Right ventricle myocardium inferior (tissue), 1 donor: Measurements from ENCODE around the gene FAM76A. TPM values are rescaled to one million over a fixed set of nuclear protein-coding genes. Genes with fewer than 3 reads are reported as not detected.
"Not testable (repeated sequence)": the region's sequence is repeated elsewhere in the genome, so short reads cannot be mapped to it uniquely, and the experiment has no call there.

Experiments
- ATAC-seq: fragments of 200-7000 bp; cut with Tn5 transposase; one replicate; pipeline ENCODE4 v1.9.1; 2020; ENCODE audit warnings: mild to moderate bottlenecking, moderate library complexity
- DNase-seq: peaks from one replicate; pipeline ENCODE4 v3.0.0; 2021; ENCODE audit errors: missing footprints
- intact Hi-C: fragments of 100-400 bp; cut with DNase I; formaldehyde crosslinking; loops from one replicate; pipeline ENCODE4 v1.11.0; 2022
- total RNA-seq: library from RNA; stranded (reverse); fragmentation: NEBNext Ultra II Directional; extraction: Animal tissue kit (Norgen Biotek cat#: 25700); gene quantifications from one replicate; pipeline ENCODE4 v1.2.1, GENCODE V29; 2021
- donor health status: DM: no; HTN: yes; CAD: no; lungs with severe emphysema.

The FAM76A gene
- total RNA-seq, 1 donor from 2014 or later: 10.6 TPM

DNA sequence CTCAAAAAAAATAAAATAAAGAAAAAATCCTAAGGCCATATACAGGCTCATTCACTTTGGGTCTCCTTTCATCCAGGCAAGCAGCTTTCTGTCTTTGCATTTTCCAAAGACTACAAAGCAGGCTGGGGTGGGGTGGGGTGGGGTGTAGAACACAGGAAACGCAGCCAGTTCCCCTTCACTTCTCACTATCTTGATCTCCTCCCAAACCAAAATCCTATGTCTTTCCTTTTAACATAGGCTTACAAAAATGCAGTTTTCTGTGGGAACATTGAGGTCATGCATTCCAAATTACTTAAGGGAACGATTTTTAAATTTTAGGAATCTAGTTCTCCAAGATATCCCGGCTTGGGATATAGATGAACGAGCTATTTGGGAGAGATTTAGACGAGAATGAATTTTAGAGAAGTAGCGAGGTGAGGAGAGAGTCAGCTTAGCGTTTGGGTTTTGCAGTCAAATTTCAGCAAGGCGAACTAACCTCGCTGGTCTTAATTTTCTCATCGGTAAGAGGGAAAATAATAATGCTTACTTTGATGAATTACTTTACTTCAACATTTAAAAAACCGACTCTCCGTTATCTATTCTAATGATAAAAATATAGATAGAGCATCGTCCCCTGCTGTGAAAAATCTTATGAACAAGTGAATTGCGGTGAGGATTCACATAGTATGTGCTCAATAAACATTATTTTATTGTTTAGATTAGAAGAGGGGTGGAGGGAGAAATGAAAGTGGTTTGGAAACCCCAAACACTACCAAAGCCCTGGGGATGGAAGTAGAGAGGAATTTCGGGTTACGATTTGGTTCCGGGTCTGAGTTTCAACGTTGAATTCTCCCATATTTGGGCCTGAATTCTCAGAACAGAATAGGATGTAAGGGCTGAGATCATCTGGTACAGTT, 46.5 kb downstream of the FAM76A start:
- no peak for DNase-seq
- intact Hi-C loops: loop anchor here (2.0 to 10.0 kb wide), 3 partner anchors 17 to 53 kb away; partner anchors contain the start of gene FAM76A
- ATAC-seq: no peak

DNA sequence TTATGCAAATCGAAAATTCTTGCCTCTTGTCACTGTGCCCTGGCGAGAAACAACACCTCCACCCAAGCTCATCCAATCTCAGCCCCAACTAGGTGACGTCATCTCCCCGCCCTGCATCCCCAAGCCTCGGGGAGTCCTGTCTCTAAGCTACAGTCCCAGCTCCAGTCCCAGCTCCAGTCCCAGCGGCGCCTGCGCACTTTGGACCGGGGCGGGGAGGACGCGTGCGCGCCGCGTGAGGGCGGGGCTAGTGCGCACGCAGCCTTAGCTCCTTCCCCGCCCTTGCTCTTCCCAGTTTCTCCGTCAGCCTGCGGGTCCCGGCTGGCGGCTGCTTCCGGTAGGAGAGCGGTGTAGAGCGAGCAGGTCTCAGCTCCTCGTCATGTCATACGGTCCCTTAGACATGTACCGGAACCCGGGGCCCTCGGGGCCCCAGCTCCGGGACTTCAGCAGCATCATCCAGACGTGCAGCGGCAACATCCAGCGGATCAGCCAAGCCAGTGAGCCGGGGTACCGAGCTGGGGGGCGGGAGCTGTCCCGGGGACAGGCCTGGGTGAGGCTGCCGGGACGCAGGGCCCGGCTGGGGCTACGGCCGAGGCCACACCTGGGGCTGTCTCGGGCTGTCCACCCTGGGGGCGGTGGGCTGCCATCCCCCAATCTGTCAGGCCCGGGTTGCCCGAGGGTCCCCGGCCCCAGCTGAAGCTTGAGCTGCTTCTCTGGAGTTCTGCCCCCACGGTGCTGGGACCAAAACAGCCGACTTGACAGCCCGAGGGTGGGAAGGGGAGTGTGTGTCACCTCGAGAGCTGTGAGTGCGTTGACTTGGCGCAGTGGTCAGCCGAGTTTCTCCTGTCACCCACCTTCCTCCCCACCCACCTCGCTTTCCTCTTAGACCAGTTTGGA, 47.4 kb downstream of the FAM76A start, which contains the start of gene STX12:
Gene STX12 (plus strand): TSS at position 288 of the 894 bp plus-strand sequence. CDS start 89 bp downstream, at position 377.
- intact Hi-C loops: loop anchor here (2.0 to 10.0 kb wide), 3 partner anchors 16 to 52 kb away; partner anchors contain the start of gene FAM76A
- ATAC-seq (peak; percentile 99), DNase-seq (peak; percentile 99)

DNA sequence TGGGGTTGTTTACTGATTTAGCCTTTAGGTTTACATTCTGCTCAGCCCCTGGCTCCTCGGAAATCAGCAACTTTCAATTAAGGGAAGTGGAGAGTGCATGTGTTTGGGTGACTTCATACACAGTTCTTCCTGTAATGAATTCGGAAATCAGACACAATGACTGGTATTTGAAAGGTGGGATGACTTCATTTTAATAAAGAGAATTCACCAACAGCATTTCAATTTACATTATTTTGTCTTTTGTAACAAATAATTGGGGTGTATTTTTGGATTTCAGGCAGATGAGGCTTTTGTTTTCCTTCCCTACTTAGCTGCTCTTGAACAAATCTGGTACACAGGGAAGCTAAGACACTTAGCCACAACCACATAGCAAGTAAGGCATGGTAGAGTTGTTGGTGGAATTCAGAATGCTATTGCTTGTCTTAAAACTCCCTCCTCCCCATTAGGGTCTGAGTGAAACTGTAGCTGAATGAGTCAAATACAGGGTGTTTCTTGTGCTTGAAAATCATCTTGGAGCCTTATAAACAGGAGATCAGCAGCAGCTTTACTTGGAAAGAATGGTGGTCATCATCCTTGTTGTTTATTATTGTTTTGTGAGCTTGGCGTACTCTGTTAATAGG, 48.2 kb downstream of the FAM76A start:
- DNase-seq: no peak
- ATAC-seq: no peak
- intact Hi-C loops: loop anchor here (2.0 to 10.0 kb wide), 3 partner anchors 15 to 51 kb away; partner anchors contain the start of gene FAM76A

DNA sequence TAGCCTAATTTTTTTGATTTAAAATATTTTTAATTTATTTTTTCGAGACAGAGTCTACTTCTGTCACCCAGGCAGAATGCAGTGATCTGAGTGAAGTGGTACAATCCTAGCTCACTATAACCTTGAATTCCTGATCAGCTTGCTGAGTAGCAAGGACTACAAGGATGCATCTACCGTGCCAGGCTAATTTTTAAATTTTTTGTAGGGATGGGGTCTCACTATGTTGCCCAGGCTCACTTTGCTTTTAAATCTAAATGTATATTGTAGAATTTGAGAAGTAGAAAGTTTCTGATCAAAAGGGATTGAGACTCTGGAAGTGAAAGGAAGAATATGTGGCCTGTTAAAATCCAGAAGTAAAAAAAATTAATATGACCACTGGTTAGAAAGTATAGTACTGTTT, 48.9 kb downstream of the FAM76A start:
- DNase-seq: no peak
- no peak for ATAC-seq
- intact Hi-C loops: loop anchor here (5.0 to 10.0 kb wide), 2 partner anchors 47 to 50 kb away; partner anchors contain the start of gene FAM76A

DNA sequence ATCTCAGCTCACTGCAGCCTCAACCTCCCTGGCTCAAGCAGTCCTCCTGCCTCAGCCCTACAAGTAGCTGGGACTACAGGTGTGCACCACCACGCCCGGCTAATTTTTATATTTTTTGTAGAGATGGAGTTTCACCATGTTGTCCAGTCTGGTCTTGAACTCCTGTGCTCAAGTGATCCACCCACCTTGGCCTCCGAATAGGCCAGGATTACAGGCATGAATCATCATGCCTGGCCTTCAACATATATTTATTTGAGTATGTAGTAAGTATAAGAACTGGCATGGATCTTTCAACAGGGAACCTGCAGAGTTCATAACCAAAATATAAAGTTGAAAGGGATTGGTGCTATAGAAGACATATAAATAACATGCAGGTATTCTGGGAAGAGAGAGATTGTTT, 49.6 kb downstream of the FAM76A start:
- intact Hi-C loops: loop anchor here (10.0 kb wide), 1 partner anchor 49 kb away; no protein-coding TSS in a partner anchor

DNA sequence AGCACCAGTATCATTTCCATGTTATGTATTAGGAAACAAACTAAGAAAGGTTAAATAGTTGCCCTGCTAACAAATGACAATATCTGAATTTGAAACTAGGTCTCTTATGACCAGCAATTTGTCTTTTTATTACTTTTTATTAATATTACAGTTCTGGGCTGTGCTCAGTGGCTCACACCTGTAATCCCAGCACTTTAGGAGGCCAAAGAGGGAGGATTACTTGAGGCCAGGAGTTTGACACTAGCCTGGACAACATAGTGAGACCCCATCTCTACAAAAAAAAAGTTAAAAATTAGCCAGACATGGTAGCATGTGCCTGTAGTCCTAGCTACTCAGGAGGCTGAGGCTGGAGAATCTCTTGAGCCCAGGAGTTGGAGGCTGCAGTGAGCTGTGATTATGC, 50.5 kb downstream of the FAM76A start:
- not testable (repeated sequence) for DNase-seq, ATAC-seq
- intact Hi-C loops: loop anchor here (10.0 kb wide), 1 partner anchor 49 kb away; no protein-coding TSS in a partner anchor

More for the DNA sequence above, 49.6 kb downstream of the FAM76A start:
- not testable (repeated sequence) for ATAC-seq, DNase-seq

DNA sequence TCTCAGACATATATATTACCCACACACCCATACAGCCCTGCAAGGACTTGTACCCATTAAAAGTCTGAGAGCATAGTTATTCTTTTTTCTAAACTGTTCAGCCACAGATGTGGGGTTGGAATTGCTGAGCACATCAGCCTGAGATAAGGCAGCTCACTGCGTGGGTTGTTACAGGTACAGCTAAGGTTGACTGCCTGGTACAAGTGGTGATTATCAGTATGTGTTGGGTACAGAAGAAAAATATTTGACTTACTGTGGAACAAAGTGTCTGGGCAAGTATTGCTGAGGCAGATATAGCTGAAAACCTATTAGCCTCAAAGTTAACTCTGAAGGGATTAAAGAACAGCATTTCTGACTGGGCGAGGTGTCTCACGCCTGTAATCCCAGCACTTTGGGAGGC, 52.3 kb downstream of the FAM76A start:
- no peak for DNase-seq
- no peak for ATAC-seq
- intact Hi-C loops: loop anchor here (10.0 kb wide), 1 partner anchor 47 kb away; no protein-coding TSS in a partner anchor

DNA sequence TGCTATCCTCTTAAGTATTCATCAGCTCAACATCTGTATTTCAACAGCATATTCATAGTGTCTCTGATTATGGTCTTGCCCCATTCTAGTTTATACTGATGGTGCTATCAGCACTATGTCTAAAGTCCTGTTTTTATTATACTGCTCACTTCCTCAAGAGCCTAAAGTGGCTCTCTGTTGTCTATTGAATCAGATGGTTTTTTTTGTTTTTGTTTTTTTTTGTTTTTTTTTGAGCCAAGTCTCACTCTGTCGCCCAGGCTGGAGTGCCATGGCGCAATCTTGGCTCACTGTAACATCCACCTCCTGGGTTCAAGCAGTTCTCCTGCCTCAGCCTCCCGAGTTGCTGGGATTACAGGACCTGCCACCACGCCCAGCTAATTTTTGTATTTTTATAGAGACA, 53.4 kb downstream of the FAM76A start:
- ATAC-seq (no peak), DNase-seq (no peak)
- intact Hi-C loops: loop anchor here (10.0 kb wide), 1 partner anchor 46 kb away; no protein-coding TSS in a partner anchor

DNA sequence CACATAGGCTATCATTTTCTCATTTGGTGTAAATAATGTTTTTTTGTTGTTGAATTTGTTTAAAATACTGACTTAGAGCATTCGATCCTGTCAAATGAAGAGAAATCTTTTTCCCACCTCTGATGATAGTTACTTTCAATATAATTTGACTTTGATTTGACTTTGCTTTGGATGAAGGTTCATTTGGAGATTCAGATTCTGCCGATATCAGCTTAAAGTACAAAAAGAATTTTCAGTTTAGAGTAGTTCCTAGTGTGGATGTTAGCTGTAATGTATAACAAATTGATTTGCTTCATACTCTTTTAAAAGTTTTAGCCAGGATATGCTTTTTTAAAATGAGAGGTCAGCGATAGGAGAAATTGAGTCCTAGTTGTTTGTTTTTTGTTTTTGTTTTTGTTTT, 57.2 kb downstream of the FAM76A start:
- no peak for ATAC-seq
- no peak for DNase-seq
- intact Hi-C loops: no loop called here

DNA sequence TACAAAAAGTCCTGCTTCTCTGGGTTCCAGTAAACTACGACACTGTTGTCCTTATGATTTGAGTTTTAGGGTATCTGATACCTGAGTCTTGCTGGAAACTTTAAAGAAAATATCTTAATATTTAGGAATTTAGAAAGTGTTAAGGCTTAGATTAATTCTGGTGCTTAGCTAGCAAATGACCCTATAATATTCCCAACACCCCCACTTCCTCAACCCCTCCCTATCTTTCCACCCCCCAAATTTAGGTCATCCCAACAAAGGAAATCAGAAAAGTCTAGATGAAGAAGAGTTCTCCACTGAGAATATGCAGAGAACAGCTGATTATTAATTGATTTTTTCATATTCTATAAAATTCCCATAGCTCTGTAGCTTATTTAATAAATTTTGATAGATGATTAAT, 58.9 kb downstream of the FAM76A start:
- DNase-seq (no peak), ATAC-seq (no peak)
- intact Hi-C loops: no loop called here

DNA sequence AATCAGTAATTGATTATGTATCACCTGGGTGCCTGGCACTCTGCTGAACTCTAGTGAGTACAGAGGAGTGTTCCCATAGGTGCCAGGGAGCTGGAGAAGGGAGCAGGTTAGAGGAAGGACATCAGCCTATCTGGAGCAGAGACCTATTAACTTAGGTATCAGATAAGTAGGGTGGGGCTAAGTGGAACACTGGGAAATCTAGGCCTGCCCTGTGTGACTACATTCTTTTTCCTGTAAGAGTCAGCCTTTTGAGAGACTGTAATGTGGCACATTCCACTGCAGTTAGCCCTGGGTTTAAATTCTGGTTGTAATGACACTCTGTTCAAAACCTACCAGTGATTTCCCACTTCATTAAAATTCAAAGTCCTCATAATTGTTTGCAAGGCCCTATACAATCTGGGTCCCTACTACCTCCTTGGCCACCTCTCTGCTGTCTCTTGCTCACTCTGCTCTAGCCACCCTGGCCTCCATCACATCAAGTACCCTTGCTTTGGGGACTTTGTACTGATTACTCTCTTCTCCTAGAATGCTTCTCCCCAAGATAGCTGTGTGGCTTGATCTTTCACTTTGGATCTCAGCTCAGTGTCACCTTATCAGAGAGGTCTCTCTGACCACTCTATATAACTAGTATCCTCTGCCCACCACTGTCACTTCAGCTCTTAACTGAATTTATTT, 60.2 kb downstream of the FAM76A start:
- intact Hi-C loops: no loop called here

DNA sequence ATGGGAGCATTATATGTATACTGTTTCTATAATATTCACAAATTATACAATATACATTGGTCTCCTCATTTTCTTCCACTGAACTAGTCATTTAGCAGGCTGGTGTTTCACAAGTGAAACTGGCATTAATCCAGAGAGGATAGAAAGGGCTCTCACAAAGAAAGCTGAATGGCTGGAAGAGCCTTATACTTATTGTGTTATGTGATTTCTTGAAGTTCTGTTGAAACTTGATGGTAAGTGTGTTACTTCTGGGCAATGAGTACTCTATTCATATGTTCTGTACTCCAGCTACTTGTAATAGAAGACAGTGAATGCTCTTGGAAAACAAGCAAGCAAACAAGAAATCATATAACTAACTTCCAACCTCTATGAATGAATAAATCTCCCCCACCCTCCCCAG, 62.1 kb downstream of the FAM76A start:
- DNase-seq (no peak), ATAC-seq (no peak)
- intact Hi-C loops: loop anchor here (2.0 kb wide), 1 partner anchor 15 kb away; the partner anchor contains the start of gene STX12

More for the DNA sequence above, 60.2 kb downstream of the FAM76A start:
- no peak for DNase-seq
- ATAC-seq: no peak

DNA sequence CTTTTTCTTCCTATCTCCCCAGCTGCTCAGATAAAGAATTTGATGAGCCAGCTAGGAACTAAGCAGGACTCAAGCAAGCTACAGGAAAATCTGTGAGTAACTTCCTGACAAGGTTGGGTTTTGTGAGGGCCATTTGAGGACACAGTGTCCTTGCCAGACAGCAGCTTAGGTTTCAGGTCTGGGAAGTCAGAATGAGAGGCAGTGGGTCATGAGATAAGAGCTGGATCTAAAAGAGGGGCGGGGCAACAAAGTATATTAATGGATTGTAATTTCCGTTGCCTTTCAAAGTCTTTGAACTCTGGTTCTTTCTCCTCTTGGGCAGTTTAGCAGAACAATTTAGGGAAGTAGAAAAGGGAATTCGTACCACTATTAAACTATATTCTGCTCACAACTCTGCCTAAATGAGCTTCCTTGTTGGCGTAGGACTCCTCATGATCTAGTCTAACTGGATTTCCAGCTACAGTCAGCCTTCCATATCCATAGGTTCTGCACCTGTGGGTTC, 63.8 kb downstream of the FAM76A start:
- ATAC-seq (peak; percentile 42), DNase-seq (no peak)
- intact Hi-C loops: loop anchor here (2.0 kb wide), 1 partner anchor 17 kb away; the partner anchor contains the start of gene STX12

DNA sequence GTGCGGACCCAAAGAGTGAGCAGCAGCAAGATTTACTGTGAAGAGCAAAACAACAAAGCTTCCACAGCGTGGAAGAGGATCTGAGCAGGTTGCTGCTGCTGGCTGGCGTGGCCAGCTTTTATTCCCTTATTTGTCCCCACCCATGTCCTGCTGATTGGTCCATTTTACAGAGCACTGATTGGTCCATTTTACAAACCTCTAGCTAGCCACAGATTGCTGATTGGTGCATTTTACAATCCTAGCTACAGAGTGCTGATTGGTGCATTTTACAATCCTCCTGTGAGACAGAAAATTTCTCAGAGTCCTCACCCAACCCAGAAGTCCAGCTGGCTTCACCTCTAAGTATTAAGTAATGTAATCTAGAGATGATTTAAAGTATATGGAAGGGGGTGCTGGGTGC, 64.5 kb downstream of the FAM76A start:
- ATAC-seq, DNase-seq, intact Hi-C loops: not testable (repeated sequence)

DNA sequence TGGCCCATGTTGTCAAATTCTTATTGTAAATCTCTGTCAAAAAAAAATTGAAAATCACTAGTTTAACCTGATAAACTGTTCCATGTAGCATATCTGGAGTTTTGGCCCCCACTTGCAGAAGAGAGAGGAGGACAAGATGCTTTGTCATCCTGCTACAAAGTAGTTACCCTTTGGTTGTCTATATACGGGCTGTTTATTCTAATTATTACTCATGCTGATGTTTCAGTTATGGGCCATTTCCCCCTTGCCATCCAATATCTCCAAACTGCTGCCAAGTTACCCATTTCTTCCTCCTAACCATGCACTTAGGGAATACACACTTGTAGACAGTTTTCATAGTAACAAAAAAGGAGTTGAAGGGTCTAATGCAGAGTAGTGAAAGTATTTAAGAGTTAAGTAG, 69.8 kb downstream of the FAM76A start:
- ATAC-seq: no peak
- DNase-seq: no peak
- intact Hi-C loops: no loop called here

DNA sequence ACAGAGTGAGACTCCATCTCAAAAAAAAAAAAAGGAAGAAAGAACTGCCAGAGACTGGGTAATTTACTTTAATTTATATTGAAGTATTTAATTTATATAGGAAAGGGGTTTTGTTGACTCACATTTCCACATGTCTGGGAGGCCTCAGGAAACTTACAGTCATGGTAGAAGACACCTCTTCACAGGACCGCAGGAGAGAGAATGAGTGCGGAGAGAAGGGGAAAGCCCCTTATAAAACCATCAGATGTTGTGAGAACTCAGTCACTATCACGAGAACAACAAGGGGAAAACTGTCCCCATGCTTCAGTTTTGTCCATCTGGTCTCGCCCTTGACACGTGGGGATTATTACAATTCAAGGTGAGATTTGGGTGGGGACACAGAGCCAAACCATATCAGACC, 79.0 kb downstream of the FAM76A start:
- intact Hi-C loops: no loop called here
- ATAC-seq (no peak), DNase-seq (no peak)

DNA sequence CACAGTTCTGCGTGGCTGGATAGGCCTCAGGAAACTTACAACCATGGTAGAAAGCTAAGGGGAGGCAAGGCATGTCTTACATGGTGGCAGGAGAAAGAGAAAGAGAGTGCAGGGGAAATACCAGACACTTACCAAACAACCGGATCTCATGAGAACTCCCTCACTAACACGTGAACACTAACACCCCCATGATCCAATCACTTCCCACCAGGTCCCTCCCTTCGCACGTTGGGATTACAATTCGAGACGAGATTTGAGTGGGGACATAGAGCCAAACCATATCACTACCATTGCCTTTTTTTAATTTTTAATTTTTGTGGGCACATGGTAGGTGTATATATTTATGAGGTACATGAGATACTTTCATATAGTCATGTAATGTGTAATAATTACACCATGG, 81.0 kb downstream of the FAM76A start:
- ATAC-seq (no peak), DNase-seq (no peak)
- intact Hi-C loops: no loop called here

DNA sequence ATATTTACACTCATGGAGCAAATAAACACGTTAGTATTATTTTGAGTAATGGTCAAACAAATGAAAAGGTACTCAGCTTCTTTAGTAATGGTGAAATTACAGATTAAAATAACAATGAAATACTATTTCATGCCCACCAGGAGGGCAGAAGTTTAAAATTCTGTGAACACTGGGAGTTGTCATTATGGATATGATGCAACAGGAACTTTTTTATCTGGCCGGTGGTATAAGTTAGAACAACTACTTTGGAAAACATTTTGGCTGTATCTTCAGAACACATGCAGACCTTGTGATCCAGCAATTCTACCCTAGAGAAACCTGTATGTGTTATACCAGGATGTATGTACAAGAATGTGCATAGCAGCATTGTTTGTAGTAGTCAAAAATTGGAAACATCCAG, 81.6 kb downstream of the FAM76A start:
- ATAC-seq: no peak
- intact Hi-C loops: no loop called here
- DNase-seq: no peak
